ENCODE results near the gene SHD.
"Not testable (repeated sequence)": the region's sequence is repeated elsewhere in the genome, so short reads cannot be mapped to it uniquely, and the experiment has no call there.

The SHD gene

DNA sequence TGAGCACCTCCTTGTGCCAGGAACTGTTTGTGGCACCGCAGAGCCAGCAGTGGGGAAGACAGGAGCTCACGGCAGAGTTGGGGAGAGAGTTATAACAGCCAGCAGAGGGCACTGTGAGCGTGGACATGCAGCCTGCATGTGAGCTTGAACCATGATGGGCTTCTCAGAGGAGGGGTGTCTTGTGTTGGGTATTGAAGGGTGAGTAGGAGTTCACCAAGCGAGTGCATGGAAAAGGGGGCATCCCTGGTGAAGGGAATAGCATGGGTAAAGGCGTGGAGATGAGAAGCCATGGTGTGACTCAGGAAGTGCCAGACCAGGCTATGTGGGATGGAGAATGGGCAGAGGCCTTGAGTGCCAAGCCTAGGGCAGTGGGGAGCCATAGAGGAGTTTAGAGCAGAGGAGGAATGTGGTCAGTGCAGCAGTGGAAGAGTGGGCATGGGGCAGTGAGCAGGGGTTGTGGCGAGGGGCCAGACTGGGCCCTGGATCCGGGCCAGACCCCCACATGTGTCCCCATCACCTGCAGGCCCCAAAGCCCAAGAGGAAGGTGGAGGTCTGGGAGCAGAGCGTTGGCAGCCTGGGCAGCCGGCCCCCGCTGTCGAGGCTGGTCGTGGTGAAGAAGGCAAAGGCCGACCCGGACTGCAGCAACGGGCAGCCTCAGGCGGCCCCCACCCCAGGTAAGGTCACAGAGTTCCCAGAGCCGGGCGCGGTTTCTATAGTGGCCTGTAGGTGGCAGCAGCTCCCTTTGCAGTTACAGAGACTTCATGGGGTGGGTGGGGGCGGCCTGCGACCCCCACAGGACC lies 11.8 kb upstream of the SHD start:
- DNase-seq (ENCODE audit: low spot score): peak; percentile 90

DNA sequence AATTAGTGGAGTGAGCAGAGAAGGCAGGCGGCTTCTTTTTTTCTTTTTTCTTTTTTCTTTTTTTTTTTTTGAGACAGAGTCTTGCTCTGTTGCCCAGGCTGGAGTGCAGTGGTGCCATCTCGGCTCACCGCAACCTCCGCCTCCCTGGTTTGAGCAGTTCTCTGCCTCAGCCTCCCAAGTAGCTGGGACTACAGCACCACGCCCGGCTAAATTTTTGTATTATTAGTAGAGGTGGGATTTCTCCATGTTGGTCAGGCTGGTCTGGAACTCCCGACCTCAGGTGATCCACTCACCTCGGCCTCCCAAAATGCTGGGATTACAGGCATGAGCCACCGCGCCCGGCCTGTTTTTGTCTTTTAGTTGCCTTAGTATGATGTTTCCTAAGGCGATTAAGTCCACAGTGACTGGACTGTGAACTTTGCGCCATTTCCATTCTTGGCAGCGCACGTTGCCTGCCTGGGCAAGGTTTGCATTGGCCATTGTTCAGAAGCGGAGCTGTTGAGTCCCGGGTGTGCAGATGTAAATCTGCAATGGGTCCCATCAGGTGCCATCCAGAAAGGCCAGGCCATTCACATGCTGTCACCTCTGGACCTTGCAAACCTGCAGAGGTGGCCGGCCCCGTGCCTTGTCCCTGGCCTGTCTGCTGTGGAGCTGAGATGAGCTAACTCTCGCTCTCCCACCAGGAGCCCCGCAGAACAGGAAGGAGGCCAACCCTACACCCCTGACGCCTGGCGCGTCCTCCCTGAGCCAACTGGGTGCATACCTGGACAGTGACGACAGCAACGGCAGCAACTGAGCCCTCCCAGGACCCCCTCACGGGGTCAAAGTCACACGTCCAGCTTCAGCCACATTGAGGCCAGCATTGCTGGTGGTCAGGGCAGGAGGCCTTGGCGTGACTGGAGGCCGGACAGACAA lies 10.9 kb upstream of the SHD start:
- DNase-seq (ENCODE audit: low spot score): no peak

DNA sequence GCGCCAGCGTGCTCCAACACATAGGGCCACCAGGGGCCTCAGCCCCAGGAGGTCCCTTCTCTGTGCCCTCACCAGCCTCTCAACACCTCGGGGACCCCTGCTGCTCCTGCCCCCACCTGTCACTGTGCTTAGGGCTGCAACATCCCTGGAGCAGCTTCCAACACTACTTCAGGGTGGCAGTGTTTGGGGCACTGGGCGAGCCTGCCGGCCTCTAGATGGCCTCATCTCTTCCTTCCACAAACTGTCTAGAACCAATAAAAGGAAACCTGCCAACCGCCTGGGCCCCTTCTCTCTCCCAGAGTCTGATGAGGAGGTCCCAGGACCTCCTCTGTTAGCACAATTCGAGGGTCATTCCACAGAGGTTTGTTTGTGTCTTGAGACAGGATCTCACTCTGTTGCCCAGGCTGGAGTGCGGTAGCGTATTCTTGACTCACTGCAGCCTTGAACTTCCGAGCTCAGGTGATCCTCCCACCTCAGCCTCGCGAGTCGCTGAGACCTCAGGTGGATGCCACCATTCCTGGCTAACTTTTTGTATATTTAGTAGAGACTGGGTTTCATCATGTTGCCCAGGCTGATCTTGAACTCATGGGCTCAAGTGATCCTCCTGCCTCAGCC lies 10.1 kb upstream of the SHD start:
- no peak for DNase-seq (ENCODE audit: low spot score)

DNA sequence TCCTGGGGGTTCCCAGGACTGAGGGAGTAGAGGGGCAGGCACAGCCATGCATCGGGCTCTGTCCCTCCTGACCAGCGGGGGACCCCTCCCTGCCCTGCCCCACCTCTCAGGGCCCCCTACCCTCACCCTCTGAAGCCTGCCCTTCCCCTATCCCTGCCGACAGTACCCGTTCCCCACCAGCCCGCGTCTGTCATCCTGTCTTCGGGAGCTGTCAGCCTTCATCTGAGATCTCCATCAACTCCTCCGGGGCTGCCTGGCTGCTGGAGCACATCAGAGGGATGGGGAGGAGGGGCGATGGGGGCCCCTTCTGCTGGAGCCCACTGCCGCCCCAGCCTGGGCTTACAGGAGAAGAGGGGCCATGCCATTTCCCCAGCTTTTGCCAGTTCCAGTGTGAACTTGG lies 6.2 kb upstream of the SHD start:
- no peak for DNase-seq (ENCODE audit: low spot score)

DNA sequence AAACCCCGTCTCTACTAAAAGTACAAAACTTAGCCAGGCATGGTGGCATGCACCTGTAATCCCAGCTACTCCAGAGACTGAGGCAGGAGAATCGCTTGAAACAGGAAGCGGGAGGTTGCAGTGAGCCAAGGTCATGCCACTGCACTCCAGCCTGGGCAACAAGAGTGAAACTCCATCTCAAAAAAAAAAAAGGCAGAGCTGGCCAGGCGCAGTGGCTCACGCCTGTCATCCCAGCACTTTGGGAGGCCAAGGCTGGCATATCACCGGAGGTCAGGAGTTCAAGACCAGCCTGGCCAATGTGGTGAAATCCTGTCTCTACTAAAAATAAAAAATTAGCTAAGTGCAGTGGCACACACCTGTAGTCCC lies 4.8 kb upstream of the SHD start:
- not testable (repeated sequence) for DNase-seq (ENCODE audit: low spot score)

DNA sequence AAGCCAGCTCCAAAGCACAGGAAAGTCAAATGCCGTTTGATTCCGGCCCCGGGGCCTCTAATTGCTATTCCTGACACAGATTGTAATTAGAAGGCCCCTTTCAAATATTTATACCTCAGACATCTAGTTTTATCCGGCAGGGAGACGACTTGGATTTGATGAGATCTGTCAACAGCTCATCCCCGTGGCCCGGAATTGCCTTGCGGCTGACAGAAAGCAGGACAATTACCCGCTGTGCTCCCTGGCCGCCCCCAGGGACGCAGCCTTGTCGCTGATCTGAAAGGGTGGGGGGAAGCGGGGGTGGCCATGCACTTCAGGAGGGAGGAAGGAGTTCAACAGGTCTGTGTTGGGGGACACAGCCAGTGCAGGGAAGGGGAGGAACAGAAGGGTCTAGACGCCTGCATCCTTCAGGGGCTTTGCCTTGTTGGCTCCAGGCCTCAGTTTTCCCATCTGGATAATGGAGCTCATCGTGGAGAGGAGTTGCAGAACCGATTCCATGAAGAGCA lies 1.8 kb upstream of the SHD start:
- no peak for DNase-seq (ENCODE audit: low spot score)

DNA sequence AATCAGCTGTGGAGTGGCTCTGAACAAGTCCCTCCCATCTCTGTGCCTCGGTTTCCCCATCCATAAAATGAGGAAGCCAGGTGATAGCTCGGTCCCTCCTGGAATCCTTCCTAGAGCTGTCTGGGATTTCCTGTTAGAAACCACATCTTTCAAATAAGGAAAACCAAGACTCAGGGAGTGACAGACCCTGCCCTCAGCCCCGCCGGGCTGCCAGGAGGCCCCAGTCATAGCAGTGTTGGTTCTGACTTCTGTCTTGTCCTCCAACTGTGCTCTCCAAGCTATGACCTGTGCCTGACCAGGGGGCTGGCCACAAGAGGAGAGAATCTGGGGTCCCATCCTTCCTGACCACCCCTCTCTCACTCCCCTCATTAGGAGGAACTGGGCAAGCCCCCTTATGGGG lies 1.1 kb upstream of the SHD start:
- DNase-seq (ENCODE audit: low spot score): no peak

DNA sequence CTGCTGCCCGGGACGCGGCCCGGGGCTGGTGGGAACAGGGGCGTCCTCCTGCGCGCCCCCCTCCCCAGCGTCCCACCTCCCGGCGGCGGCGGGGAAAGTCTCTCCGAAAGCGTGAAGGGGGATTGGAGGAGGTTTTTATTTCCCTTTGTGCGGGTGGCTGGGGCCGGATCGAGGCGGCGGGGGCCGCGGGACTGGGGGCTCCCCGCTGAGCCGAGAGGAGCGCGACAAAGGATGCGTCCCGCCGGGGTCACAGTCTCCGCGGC lies 132 bp downstream of the SHD start:
- DNase-seq (ENCODE audit: low spot score): no peak

DNA sequence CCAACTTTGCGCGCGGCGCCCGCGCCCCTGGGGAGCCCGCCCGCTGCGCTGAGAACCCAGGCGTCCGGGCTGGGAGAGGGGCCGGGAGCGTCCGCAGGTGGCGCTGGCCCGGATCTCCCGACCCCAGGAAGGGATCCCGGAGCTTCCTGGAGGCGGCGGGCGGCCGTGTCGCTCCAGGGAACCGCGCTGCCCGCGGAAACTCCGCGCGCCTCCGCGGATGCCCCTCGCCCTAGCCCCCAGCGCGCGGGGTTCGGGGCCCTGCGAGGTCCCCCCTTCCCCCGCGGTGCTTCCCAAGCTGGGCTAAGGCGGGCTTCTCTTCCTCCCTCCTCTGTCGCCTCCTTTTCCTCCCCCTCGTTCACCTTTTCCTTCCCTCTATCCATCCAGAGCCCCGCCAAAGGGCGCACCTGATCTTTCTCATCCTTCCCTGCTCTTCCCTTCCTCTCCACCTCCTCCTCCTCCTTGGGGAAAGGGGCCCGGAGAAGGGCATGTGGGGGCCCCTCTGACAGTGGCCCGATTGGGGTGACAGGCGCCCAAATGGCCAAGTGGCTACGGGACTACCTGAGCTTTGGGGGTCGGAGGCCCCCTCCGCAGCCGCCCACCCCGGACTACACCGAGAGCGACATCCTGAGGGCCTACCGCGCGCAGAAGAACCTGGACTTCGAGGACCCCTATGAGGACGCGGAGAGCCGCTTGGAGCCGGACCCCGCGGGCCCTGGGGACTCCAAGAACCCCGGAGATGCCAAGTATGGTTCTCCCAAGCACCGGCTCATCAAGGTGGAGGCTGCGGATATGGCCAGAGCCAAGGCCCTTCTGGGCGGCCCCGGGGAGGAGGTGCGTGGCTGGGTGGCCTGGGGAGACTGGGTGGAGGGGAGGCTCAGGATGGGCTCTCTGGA lies 710 bp downstream of the SHD start:
- no peak for DNase-seq (ENCODE audit: low spot score)

DNA sequence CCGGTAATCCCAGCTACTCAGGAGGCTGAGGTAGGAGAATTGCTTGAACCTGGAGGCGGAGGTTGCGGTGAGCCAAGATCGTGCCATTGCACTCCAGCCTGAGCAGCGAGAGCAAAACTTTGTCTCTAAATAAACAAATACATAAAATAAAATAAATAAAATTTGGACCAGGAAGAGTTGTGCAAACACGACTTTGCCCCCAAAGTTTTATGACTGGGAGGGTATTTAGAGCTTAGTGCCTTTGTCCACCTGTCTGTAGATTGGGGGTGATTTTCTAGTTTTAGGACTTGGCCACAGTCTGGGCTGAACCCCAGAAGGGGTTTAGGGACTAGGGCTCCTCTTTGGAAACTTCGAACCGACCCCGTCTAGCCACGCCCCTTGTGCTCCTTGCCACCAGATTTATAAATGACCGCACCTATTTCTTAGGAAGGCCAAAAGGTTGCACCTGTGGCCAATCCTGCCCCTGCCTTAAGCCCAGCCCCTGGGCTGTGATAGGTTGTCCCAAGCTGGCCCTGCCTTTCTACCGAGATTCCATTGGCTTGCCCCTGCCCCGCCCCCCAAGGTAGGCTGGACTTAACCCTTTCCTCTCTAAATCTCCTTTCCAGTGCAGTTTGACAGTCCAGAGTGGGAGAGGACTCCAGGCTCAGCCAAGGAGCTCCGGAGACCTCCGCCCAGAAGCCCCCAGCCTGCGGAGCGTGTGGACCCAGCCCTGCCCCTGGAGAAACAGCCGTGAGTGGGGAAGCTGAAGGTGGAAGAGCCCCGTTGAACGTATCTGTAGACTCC lies 5.3 kb downstream of the SHD start:
- DNase-seq (ENCODE audit: low spot score): peak; percentile 98

DNA sequence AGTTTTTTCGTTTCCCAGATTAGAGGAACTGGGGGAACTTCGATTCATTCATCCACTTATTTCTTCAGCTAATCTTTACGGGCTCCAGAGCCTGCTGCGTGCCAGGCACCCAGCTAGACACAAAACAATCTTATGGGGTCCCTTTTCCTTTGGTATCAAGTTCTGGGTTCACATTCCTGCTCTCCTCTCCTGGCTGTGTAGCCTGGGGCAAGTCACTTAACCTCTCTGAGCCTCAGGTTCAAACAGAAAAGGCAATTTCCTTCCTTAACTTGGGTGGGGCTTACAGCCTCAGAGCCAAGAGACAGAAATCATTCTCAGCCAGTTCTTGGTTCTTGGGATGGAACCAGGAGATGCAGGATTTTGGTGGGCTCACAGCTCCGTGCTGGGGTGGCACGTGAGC lies 5.9 kb downstream of the SHD start:
- no peak for DNase-seq (ENCODE audit: low spot score)

DNA sequence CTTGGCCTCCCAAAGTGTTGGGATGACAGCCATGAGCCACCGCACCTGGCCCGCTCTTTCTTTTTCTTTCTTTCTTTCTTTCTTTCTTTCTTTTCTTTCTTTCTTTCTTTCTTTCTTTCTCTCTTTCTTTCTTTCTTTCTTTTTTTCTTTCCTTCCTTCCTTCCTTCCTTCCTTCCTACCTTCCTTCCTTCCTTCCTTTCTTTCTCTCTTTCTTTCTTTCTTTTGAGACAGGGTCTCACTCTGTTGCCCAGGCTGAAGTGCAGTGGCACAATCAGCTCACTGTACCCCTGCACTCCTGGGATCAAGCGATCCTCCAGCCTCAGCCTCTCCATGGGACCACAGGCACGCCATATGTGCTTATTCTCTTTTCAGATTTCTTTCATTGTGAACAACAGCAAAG lies 7.1 kb downstream of the SHD start:
- not testable (repeated sequence) for DNase-seq (ENCODE audit: low spot score)

DNA sequence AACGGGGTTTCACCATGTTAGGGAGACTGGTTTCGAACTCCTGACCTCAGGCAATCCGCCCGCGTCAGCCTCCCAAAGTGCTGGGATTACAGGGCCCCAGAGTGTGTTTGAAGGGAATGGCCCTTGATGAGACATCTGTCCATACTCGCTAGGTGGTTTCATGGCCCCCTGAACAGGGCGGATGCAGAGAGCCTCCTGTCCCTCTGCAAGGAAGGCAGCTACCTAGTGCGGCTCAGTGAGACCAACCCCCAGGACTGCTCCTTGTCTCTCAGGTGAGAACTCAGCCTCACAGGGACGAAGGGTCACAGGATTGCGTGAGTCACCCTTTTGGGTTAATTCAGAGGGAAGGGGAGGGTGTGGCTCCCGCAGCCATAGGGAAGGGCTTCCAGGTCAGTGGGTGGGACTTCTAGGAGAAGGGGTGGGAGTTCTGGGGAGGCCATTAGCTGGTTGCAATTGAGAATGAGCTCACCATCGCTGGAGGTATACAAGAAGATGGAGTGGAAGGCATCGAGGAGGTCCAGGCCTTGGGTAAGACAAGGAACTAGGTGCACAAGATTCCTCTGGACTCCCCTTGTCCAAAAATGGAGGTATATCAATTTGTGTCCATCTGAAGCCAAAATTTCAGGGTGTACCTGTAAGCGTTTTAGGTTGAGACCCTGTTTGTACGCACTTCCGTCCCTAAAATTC lies 9.2 kb downstream of the SHD start:
- no peak for DNase-seq (ENCODE audit: low spot score)

DNA sequence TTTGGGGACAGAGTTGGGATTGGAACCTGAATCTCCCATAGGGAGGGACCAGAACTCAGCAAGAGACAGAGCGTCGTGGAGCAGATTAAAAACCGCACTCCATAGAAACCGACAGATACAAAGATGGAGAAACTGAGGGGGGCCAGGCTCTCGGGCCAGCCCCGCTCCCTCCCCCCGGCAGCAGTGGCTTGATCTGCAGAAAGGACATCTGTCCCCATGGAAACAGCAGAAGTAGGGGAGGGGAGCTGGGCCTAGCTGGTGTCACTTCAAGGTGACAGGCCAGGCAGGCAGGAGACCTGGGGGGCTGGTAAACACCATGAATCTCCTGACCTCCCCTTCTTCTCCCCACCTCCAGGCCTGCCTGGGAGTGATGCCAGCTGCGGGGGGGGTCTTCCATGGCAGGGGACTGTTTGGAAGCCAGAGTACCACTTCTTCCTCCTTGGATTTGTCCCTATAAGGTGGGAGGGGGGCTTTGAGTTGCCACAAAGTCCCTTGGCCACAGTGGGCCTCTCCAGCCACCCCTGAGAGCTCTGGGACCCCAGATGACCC lies 12.2 kb downstream of the SHD start:
- DNase-seq (ENCODE audit: low spot score): no peak

DNA sequence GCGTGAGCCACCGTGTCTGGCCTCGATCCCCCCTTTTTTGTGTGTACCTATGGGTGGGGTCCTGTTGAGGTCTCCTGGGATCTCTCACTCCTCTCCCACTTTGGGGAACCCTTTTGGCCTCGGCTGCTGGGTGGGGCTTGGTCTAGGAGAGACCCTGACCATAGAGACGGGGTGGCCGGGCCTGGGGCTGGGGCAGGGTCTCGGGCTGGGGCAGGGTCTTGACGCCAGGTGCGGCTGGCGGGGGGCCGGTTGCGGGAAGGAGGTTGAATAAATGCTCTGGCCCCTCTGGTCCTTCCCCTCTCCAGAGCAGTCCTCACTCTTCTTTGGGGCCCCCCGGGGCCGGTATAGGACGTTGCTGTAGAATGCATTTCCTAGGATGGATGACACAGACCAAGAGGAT lies 13.4 kb downstream of the SHD start:
- DNase-seq (ENCODE audit: low spot score): no peak

DNA sequence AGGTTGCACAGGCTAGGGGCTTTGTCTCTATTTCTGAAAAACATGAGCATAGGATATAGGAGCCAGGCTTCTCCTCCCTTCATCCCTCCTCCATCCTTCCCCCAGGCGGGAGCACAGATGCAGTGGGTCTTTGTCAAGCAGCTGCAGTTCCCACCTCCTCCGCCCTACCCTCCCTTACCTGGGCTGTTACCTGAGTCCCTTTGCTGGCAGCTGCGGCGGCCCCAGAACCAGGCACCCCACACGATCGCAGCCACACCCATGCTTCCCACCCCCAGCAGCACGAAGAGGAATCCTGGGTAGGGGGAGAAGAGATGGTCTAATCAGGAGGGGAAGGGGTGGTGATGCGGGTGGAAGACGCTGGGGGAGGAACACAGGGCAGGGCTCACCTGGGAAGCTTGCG lies 15.3 kb downstream of the SHD start:
- DNase-seq (ENCODE audit: low spot score): no peak

DNA sequence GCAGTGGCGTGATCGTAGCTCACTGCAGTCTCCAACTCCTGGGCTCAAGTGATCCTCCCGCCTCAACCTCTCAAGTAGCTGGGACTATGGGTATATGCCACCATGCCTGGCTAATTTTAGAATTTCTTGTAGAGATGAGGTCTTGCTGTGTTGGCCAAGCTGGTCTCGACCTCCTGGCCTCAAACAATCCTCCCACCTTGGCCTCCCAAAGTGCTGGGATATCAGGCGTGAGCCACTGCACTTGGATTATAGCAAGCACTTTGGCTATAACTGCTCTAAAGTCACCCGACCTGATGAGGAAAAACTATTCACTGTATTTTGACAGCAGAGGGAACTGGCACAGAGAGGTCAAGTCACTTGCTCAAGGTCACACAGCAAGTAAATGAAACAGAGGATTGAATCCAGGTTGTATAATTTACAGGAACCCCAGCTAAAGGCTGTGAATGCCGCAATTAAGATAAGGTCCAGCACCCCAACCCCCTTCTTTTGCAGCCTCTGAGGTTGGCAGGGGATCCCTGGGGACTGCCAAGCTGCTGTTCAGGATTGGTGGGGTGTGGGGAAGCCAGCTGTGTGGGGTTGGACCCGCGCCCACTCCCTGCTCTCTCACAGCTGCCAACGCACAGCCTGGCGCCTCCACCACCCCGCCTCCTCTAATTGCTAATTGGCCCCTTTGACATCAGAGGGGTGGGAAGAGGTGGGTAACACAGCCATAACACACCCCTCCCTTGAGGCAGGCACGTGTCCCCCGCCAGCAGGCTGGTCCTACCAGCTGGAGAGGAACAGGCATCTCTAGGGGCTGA lies 17.1 kb downstream of the SHD start:
- peak; percentile 65 for DNase-seq (ENCODE audit: low spot score)

DNA sequence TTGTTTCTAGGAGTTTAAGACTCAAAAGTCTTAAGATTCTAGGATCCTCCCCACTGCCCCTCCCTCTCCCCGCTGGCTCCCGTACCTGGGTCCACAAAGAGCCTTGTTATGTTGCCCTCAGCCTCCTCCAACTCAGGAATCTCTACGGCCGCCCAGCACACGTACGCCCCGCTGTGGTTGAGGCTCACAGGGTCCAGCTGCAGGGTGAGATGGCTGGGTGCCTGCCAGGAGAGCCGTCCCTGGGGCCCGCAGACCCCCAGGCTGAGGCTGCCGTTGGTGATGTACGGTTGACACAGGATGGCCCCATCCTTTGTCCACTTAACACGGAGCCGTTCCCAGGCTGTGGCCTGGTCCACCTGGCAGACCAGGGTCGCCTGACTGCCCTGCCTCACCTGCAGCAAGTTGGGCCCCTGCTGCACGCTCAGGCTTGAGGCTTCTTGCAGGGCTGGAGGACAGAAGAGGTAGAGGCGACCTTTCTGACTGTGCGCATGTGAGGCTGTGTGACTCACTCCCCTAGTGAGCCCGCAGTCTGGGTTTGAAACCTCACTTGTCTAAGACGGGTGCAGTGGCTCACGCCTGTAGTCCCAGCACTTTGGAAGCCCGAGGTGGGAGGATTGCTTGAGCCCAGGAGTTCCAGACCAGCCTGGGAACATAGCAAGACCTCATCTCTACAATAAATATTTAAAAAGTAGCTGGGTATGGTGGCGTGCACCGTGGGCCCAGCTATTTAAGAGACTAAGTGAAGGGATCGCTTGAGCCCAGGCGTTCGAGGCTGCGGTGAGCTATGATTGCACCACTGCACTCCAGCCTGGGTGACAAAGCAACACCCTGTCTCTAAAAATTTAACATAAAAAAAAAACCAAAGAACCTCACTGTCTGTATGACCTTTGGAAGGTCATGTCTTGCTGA lies 19.1 kb downstream of the SHD start:
- DNase-seq (ENCODE audit: low spot score): no peak

Data from iPS-NIHi11 (cell line).